ENCODE data around the gene SLC5A11. TPM values are rescaled to one million over a fixed set of nuclear protein-coding genes. Genes with fewer than 3 reads are reported as not detected.

Gene SLC5A11
- total RNA-seq, 1 experiment from 2014 or later = not detected

Other genes with a start within 250 kb of the SLC5A11 start
- gene TNRC6A, start 116.3 kb upstream of the SLC5A11 start, total RNA-seq (2014; rRNA removed; shearing (Covaris generic); ENCODE audit: low replicate concordance) = 9.2 and 12.7 TPM in 2 replicates
- 17.5 and 36.1 TPM in 2 replicates for gene ARHGAP17, start 169.4 kb downstream of the SLC5A11 start, total RNA-seq (2014; rRNA removed; shearing (Covaris generic); ENCODE audit: low replicate concordance)